HL-60/S4 (cell line): Measurements from ENCODE around the gene RASA2.
"Not testable (repeated sequence)": the region's sequence is repeated elsewhere in the genome, so short reads cannot be mapped to it uniquely, and the experiment has no call there.

ENCODE experiments used
- in situ Hi-C: fragments of 300-500 bp; cut with MboI; formaldehyde crosslinking; loops from 2 replicates; pipeline ENCODE4 v1.14.3; 2022; ENCODE audit warnings: low sequenced_read_pairs

Gene RASA2

GRCh38 chr3:141456301-141456625 is 30.6 kb upstream of the RASA2 start:
- in situ Hi-C loops, result loop anchor here (25.0 kb wide), 2 partner anchors 456 to 831 kb away; no protein-coding TSS in a partner anchor

DNA sequence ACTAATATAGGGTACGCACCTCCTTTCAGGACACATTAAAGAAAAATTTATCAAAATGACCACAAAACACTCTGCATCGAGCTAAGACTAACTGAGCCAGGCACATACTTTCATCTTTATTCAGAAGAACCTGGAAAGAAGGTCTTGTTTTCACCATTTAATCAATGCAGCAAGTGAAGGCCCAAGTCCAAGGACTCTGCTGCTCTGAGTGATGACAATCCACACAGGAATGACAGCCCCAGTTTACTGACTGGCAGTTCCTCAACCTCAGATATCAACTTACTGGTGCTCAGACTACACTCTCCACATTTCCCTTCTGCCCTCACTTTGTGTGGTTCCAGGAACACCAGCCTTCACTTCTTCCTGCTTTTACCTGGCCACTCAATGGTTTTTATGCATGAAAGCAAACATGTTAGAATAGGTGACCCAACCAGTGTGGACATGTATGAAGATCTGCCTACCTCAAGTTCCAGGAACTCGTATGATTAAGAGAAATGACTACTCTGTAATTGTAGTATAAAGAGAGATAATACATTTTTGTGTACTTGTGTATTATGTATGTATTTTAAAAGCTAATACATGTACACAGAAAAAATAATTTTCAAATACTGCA is 29.1 kb upstream of the RASA2 start:
- in situ Hi-C loops, result loop anchor here (25.0 kb wide), 2 partner anchors 455 to 830 kb away; no protein-coding TSS in a partner anchor

GRCh38 chr3:141459008-141459407 is 27.8 kb upstream of the RASA2 start:
- in situ Hi-C loops, result loop anchor here (25.0 kb wide), 2 partner anchors 453 to 828 kb away; no protein-coding TSS in a partner anchor

- in situ Hi-C loops, result loop anchor here (25.0 kb wide), 2 partner anchors 452 to 827 kb away; no protein-coding TSS in a partner anchor
Observed at GRCh38 chr3:141460097-141460704, 26.6 kb upstream of the RASA2 start.

DNA sequence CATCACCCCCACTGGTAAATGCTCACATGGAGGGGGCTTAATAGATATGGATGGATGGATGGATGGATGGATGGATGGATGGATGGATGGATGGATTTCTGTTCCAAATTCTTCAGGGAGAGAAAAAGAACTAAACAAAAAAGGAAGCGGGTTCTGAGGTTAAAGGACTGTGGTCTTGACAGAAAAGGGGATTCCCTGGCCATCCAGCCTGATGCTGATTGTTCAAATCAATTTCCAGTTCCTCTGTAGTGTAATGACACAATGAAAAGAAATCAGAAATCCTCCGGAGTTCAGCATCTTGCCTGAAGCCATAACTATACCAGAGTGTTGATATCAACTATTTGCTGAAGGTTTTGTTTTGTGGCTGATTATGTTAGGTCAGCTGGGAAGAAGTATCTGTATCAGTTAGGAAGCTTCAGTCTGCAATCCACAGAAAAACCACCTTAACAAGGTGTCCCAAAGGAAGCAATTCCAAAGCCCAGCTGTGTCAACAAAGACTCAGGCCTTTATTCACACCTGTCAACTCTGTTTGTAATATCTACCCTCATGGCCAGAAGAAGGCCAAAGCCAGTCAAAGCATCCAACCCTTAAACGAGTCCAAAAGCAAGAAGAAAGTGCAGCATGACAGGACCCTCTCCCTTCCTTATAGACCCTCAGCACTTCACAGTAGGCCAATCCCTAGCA is 24.5 kb upstream of the RASA2 start:
- in situ Hi-C loops, result loop anchor here (25.0 kb wide), 2 partner anchors 450 to 825 kb away; no protein-coding TSS in a partner anchor

DNA sequence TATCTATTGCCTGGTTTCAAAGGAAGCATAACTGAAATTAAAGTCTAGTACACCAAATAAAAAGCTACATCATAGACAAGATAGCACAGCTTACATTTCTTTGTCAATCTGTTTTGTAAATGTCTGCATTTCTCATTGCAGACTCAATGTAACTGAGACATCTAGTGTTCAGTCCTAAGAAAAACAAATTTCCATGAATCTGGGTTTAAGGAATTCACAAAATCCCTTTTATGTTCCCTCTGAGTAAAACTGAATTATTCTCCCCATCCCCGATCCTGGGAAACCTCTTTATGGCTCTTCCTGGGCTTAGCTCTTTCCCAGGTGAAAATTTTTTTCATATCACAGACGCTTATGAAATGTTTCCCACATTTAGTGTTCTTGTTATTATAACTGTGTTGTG is 21.6 kb upstream of the RASA2 start:
- in situ Hi-C loops, result loop anchor here (25.0 kb wide), 2 partner anchors 447 to 822 kb away; no protein-coding TSS in a partner anchor

DNA sequence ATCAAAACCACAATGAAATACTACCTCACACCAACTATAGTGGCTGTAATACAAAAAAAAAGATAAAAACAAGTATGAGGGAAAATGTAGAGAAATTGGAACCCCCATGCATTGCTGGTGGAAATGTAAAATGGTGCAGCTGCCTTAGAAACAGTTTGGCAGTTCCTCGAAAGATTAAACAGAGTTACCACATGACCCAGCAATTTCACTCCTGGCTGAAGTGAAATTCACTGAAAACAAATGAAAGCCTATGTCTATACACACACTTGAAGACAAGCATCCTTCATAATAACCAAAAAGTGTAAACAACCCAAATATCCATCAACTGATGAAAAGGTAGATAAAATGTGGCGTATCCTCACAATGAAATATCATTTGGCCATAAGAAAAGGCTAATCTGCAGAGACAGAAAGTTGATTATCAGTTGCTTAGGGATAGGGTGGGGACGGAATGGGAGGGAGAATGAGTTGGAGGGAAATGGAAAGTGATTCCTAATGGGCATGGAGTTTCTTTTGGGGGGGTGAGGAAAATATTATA is 20.1 kb upstream of the RASA2 start:
- in situ Hi-C loops, result loop anchor here (25.0 kb wide), 2 partner anchors 446 to 821 kb away; no protein-coding TSS in a partner anchor

DNA sequence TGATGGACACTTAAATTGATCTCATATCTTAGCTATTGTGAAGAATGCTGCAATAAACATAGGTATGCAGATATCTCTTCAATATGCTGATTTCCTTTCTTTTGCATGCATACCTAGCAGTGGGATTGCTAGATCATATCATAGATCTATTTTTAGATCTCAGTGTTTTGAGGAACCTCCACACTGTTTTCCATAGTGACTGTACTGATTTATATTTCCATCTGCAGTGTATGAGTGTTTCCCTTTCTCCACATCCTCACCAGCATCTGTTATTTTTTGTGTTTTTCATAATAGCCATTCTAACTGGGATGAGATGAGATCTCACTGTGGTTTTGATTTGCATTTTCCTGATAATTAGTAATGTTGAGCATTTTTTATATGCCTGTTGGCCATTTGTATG is 17.1 kb upstream of the RASA2 start:
- in situ Hi-C loops, result loop anchor here (5.0 to 25.0 kb wide), 3 partner anchors 88 to 818 kb away; no protein-coding TSS in a partner anchor

- in situ Hi-C loops, result loop anchor here (5.0 to 25.0 kb wide), 3 partner anchors 86 to 816 kb away; no protein-coding TSS in a partner anchor
Observed at GRCh38 chr3:141471160-141471559, 15.7 kb upstream of the RASA2 start.

GRCh38 chr3:141476033-141476432 is 10.8 kb upstream of the RASA2 start:
- in situ Hi-C loops, result no loop called here

DNA sequence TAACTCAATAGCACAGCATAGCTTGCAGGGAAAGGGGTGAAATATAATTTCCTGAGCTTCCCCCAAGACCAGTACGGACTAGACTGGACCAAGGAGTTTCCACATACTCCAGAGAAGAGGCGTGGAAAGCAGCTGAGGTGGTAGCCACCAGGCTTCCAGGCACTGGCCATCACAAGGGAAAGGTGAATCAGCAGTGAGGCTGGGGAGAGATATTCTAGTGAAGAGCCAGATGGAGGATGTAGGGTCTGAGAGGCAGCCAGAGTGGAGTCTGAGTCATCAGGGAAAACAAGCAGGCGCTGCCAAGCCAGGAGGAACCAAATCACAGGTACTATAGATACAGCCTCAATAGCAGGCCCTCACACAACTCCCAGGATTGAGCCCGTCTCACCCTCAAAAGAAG is 9.6 kb upstream of the RASA2 start:
- in situ Hi-C loops, result no loop called here

GRCh38 chr3:141478139-141478538 is 8.7 kb upstream of the RASA2 start:
- in situ Hi-C loops, result no loop called here

GRCh38 chr3:141478840-141479239 is 8.0 kb upstream of the RASA2 start:
- in situ Hi-C loops, result not testable (repeated sequence)

DNA sequence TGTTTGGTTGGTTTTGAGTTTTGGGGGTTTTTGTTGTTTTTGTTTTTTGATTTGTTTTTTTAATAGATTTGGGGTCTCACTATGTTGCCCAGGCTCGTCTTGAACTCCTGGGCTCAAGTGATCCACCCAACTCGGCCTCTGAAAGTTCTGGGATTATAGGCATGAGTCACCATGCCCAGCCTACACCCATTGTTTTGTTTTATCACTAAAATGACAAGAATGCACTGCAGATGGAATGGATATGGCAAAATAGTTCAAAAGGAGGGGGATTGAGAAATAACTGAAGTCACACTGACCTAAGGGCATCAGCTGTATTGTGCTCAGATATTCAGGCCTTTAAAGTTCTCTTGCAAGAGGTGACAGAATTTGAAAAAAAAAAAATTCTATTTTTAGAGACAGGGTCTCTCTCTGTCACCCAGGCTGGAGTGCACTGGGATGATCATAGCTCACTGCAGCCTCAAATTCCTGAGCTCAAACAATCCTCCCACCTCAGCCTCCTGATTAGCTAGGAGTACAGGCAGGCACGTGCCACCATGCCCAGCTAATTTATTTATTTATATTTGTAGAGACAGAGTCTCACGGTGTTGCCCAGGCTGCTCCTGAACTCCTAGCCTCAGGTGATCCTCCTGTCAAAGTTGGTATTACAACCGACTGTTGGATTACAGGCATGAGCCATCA is 4.4 kb upstream of the RASA2 start:
- in situ Hi-C loops, result no loop called here

DNA sequence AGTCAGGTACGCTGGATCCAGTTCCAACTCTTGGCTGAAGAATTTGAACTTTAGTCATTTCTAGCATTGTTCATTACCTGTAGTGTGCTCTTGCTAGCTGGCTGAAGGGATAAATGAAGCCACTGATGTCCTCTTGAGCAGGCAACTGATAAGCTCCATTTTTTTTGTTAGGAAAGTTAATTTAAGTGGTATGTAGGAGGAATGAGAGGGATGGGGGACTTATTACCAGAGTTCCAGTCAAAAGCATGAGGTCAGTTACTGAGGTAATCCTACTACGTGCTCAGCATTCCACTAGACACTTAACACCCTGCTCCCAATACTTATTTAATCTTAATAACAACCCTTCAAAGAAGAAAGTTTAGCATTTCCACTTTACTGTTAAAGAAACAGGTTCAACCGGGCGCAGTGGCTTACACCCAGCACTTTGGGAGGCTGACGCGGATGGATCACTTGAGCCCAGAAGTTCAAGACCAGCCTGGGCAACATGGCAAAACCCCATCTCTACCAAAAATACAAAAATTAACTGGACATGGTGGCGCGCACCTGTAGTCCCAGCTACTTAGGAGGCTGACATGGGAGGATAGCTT is 2.0 kb upstream of the RASA2 start:
- in situ Hi-C loops, result no loop called here

GRCh38 chr3:141485641-141486495 is 959 bp upstream of the RASA2 start:
- in situ Hi-C loops, result no loop called here

- in situ Hi-C loops, result no loop called here
Observed at GRCh38 chr3:141486496-141486745, 406 bp upstream of the RASA2 start.

DNA sequence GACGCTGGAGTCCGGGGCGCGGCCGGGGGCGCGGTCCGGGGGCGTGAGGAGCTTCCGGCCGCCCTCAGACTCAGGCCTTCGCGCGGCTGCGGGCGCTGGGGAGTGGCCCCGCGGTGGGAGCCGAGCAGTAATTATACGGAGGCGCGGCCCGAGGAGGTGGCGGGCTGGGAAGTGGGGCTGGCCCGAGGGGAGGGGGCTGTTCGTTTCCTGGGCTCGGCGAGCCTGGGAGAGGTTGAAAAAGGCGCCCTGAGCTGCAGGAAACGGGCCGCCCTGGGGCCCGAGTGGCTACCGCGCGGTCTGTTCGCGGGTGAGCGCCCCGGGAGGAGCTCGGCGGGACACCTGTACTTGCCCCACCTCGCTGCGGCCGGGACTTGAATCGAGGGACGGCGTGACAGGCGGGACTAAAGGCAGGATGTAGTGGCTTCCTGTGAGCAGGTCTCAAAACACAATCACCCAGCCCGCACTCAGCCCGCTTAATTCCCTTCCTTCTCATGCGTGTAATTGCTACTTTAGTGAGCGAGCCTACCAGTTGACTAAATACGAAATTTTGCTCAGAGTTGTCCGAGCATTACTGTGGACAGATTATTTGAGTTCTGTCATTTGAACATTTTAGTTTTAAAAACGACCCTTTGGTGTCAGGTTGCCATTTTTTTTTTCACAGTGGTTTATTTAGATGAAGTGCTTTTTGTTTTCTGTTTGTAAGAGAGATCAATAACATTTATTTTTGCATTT is 860 bp downstream of the RASA2 start:
- in situ Hi-C loops, result no loop called here

GRCh38 chr3:141489203-141489602 is 2.4 kb downstream of the RASA2 start:
- in situ Hi-C loops, result no loop called here
